NCI-H146 treated with DMSO at 0.1 percent for 48 hours (cell line): ENCODE measurements around the gene ZNF799.
"Not testable (repeated sequence)": the region's sequence is repeated elsewhere in the genome, so short reads cannot be mapped to it uniquely, and the experiment has no call there.

Source experiments
- DNase-seq: peaks from one replicate; lab custom pipeline; 2025; ENCODE audit not compliant: unreplicated experiment; lab: John Stamatoyannopoulos, UW

Gene ZNF799

DNA sequence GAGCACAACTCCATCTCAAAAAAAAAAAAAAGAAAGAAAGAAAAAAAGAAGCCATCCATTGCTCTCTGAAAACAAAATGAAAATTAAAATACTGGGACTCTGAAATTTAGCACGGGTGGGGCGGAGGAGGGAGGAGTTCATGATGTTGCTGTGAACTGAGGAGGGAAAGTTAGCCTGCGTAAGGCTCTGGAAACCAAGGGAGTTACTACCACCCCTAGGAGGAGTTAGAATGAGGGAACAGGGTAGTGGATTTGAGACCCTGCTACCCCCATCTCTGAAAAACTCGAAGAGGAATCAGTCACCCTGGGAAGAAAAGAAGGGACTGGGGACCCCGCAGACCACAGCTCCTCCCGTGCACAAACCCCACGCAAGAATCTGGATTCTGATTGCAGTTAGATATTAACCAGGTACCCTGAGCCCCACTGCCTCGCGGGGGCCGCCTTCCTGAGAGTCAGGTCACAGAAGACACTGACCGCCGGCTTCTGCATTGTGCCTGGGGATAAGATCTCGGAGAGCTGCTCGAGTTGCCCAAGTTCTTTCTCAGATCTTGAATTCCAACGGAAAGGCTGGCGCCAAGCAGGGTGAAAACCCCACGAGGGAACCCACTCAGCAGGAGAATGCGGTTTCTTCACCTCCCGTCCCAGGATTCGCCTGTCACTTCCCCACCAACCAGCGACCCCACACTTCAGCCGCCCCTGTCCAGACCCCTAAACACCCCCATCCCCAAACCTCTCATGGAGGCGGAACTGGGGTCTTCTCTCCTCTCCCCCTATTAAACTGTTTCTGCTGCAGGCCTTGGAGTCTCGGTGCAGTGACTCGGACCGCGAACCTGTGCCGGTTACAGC, 36.5 kb downstream of the ZNF799 start:
- DNase-seq, result no peak

DNA sequence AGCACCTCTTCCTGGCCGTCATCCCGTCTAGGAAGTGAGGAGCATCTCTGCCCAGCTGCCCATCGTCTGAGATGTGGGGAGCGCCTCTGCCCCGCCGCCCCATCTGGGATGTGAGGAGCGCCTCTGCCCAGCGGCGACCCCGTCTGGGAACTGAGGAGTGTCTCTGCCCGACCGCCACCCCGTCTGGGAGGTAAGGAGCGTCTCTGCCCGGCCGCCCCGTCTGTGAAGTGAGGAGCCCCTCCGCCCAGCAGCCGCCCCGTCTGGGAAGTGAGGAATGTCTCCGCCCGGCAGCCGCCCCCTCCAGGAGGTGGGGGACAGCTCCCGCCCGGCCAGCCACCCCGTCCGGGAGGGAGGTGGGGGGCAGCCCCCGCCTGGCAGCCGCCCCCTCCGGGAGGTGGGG, 38.8 kb downstream of the ZNF799 start:
- DNase-seq, result not testable (repeated sequence)

DNA sequence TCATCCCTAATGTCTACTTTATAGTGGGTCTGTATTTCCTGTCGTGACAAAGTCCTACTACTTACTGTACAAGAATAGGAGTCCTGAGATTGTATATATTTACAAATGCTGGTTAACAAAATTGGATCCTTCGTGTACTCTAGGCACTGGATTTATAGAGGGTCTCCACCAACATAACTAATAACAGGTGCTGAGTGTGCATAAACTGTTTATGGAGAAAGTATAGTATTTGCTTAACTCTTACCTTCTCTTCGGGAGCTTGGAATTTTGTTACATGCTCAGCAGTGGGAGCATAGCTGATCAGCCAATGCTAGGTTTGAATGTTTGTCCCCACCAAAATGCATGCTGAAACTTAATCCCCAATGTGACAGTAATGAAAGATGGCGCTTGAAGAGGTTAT, 47.7 kb downstream of the ZNF799 start:
- DNase-seq, result no peak

DNA sequence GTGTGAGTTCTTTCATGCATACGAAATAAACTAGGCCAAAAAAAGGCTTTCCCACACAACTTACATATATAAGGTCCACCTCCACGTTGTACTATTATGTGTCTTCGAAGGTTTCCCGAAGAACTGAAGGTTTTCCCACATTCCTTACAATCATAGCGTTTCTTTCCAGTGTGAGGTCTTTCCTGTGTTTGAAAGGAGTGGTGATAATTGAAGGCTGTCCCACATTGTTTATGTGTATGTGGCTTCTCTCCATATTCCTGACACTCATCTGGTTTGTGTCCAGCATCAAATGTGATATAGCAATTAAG, 50.2 kb downstream of the ZNF799 start:
- DNase-seq, result no peak

DNA sequence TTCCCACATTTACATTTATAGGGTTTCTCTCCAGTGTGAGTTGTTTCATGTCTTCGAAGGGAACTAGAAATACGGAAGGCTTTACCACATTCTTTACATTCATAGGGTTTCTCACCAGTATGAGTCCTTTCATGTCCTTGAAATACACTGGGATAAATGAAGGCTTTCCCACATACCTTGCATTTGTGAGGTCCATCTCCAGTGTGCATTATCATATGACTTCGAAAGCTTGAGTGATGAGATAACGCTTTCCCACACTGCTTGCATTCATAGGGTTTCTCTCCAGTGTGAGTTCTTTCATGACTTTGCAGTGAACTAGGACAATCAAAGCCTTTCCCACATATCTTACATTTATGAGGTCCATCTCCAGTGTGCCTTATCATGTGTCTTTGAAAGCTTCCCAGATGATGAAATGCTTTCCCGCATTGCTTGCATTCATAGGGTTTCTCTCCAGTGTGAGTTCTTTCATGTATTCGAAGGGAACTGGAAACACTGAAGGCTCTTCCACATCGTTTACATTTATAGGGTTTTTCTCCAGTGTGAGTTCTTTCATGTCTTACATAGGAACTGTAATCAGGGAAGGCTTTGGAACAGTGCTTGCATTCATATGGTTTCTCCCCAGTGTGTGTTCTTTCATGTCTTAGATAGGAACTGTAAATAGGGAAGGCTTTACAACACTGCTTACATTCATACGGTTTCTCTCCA, 50.7 kb downstream of the ZNF799 start:
- no peak for DNase-seq

DNA sequence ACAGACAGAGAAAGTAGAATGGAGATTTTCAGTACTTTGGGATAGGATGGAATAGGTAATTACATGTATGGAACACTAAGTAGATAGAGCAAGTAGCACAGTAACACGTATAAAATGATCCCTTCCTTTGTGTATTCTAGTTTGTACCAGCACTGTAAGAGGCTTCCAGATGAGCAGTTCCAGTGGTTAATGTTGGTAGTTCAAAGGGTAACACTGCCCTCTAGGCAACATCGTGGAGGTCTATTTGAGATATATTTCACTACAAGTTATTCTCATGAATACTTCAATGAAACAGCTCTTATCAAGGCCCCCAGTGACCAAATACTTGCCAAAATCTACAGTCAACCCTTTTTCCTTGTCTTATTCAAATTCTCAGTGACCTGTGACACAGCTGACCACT, 54.2 kb downstream of the ZNF799 start:
- DNase-seq, result peak; percentile 17

DNA sequence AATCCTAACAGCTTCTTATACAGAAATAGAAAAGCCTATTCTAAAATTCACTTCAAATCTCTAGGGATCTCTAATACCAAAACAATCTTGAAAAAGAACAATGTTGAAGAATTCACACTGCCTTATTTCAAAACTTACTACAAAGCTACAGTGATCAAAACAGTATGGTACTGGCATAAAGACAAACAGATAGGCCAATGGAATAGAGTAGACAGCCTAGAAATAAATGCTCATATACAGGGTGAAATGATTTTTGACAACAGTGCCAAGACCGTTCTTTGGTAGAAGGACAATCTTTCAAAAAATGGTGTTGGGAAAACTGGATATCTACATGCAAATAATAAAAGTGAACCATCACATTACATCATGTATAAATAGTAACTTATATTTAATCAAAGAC, 55.9 kb downstream of the ZNF799 start:
- no peak for DNase-seq
